OCI-LY1 (cell line): Measurements from ENCODE around the gene RCBTB1.

Experiments
- H2AFZ ChIP-seq: fragments of 200-600 bp; sonication (generic), shearing (Covaris generic); 2 replicates; pipeline ENCODE4 v1.6.0; 2014; ENCODE audit warnings: antibody characterized with exemption, mild to moderate bottlenecking, low read length
- H3F3A ChIP-seq: fragments of 200-600 bp; sonication (generic), shearing (Covaris generic); 2 replicates; pipeline ENCODE4 v1.6.0; 2014; ENCODE audit warnings: mild to moderate bottlenecking, antibody characterized with exemption, low read length, moderate library complexity; ENCODE audit not compliant: insufficient read depth
- H3K27ac ChIP-seq: fragments of 200-600 bp; sonication (generic); 2 replicates; pipeline ENCODE4 v1.5.1; 2014; ENCODE audit warnings: low read length, mixed run types, mild to moderate bottlenecking, low read depth; ENCODE audit not compliant: poor library complexity, severe bottlenecking
- H3K27me3 ChIP-seq: fragments of 200-600 bp; sonication (generic); 2 replicates; pipeline ENCODE4 v1.6.0; 2014; ENCODE audit warnings: antibody characterized with exemption, mild to moderate bottlenecking, low read length, moderate library complexity; ENCODE audit not compliant: insufficient read depth
- H3K36me3 ChIP-seq: fragments of 200-600 bp; sonication (generic); 2 replicates; pipeline ENCODE4 v1.6.1; 2014; ENCODE audit warnings: mild to moderate bottlenecking, antibody characterized with exemption, low read length, moderate library complexity, mixed read lengths; ENCODE audit not compliant: insufficient read depth
- H3K4me1 ChIP-seq: fragments of 200-600 bp; sonication (generic); 2 replicates; pipeline ENCODE4 v1.5.1; 2014; ENCODE audit warnings: mild to moderate bottlenecking, low read length, moderate library complexity; ENCODE audit not compliant: insufficient read depth, severe bottlenecking
- H3K4me2 ChIP-seq: fragments of 200-600 bp; sonication (generic), shearing (Covaris generic); 2 replicates; pipeline ENCODE4 v1.6.1; 2014; ENCODE audit warnings: low read length
- H3K4me3 ChIP-seq: fragments of 200-600 bp; sonication (generic); 2 replicates; pipeline ENCODE4 v1.5.1; 2014; ENCODE audit warnings: low read length, low read depth, mild to moderate bottlenecking, mixed read lengths; ENCODE audit not compliant: poor library complexity, severe bottlenecking
- H3K79me2 ChIP-seq: fragments of 200-600 bp; shearing (Covaris generic); 2 replicates; pipeline ENCODE4 v1.6.1; 2016; ENCODE audit warnings: mixed run types, low read length, mixed read lengths; ENCODE audit not compliant: insufficient read depth
- H3K9ac ChIP-seq: fragments of 200-600 bp; sonication (generic), shearing (Covaris generic); 2 replicates; pipeline ENCODE4 v1.6.1; 2014; ENCODE audit warnings: mild to moderate bottlenecking, low read length, mixed read lengths
- H3K9me2 ChIP-seq: fragments of 200-600 bp; sonication (generic), shearing (Covaris generic); 2 replicates; pipeline ENCODE4 v1.6.1; 2014; ENCODE audit warnings: low read depth, mild to moderate bottlenecking, low read length, mixed read lengths
- H3K9me3 ChIP-seq: fragments of 200-600 bp; shearing (Covaris generic); 2 replicates; pipeline ENCODE4 v1.6.1; 2014; ENCODE audit warnings: low read length, mixed read lengths
- H4K20me1 ChIP-seq: fragments of 200-600 bp; sonication (generic), shearing (Covaris generic); 2 replicates; pipeline ENCODE4 v1.6.0; 2016; ENCODE audit warnings: mild to moderate bottlenecking, low read length; ENCODE audit not compliant: insufficient read depth
- CTCF ChIP-seq: fragments of 200-600 bp; sonication (generic), shearing (Covaris generic); IDR thresholded peaks from 2 replicates; pipeline ENCODE4 v1.5.1; 2017; ENCODE audit warnings: mild to moderate bottlenecking, antibody characterized with exemption, low read length, moderate library complexity, mixed read lengths
- EZH2 ChIP-seq: fragments of 200-600 bp; sonication (generic), shearing (Covaris generic); IDR thresholded peaks from 2 replicates; pipeline ENCODE4 v1.8.0; 2017; ENCODE audit warnings: borderline replicate concordance, mixed run types, mild to moderate bottlenecking, antibody characterized with exemption, low read length, moderate library complexity, mixed read lengths

RCBTB1 gene

DNA sequence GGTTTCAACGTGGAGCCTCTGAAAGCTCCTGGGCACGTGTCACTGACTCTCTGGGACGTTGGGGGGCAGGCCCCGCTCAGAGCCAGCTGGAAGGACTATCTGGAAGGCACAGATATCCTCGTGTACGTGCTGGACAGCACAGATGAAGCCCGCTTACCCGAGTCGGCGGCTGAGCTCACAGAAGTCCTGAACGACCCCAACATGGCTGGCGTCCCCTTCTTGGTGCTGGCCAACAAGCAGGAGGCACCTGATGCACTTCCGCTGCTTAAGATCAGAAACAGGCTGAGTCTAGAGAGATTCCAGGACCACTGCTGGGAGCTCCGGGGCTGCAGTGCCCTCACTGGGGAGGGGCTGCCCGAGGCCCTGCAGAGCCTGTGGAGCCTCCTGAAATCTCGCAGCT, 45.2 kb upstream of the RCBTB1 start:
- TF ChIP-seq CTCF (no peak), EZH2 (no peak)

GRCh38 chr13:49629947-49630346, 44.6 kb upstream of the RCBTB1 start:
- Histone ChIP-seq H3K4me3 (peak overlapping the region; percentile 88), H3K79me2 (peaks cover 6% of the 10 kb centered on the region), H3K4me2 (peak overlapping the region; percentile 88), H3F3A (no peaks in the 10 kb centered on the region), H3K27ac (peak overlapping the region; percentile 75), H3K27me3 (no peaks in the 10 kb centered on the region), H3K9ac (no peak overlapping the region; the same call in 1 of the 2 replicates), H2AFZ (no peak overlapping the region), H3K4me1 (peaks cover 28% of the 10 kb centered on the region), H3K9me3 (no peaks in the 10 kb centered on the region), H4K20me1 (no peaks in the 10 kb centered on the region), H3K9me2 (no peaks in the 10 kb centered on the region), H3K36me3 (peaks cover 30% of the 10 kb centered on the region)
- TF ChIP-seq CTCF (no peak), EZH2 (no peak)

More for the DNA sequence above, 45.2 kb upstream of the RCBTB1 start:
- no peak overlapping the region for H3K9ac ChIP-seq
- H3K4me2 ChIP-seq, result no peak overlapping the region
- no peaks in the 10 kb centered on the region for H3F3A ChIP-seq
- no peaks in the 10 kb centered on the region for H3K27me3 ChIP-seq
- H3K4me3 ChIP-seq, result no peak overlapping the region
- no peaks in the 10 kb centered on the region for H4K20me1 ChIP-seq
- H3K9me2 ChIP-seq, result no peaks in the 10 kb centered on the region
- H3K36me3 ChIP-seq, result peaks cover 31% of the 10 kb centered on the region
- peaks cover 32% of the 10 kb centered on the region for H3K4me1 ChIP-seq
- H2AFZ ChIP-seq, result no peak overlapping the region
- H3K79me2 ChIP-seq, result peaks cover 6% of the 10 kb centered on the region
- H3K27ac ChIP-seq, result no peak overlapping the region
- no peaks in the 10 kb centered on the region for H3K9me3 ChIP-seq

DNA sequence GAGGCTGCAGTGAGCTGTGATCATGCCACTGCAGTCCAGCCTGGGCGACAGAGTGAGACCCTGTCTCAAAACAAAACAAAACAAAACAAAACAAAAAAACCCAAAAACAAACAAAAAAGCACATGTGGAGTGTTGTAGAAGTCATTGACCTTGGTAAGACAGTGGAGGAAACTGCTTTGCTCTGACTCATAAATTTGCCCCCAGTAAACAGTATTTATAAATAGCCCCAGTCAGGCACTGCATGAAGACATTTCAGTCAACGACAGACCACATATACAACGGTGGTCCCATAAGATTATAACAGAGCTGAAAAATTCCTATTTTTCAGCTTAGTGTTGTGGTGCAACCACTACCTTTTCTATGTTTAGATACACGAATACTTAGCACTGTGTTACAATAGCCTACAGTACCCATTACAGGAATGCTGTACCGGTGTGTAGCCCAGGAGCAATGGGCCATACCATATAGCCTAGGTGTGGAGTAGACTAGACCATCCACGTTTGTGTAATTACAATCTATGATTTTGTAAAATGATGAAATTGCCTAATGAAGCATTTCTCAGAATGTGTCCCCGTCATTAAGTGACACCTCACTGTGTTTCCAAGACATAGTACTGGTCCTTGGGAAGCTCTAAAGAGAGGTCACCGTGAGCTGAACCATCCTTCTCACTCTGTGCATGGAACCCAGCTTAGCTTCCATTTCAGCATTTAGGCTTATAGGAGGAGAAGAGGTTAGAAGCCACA, 44.0 kb upstream of the RCBTB1 start:
- Histone ChIP-seq H3K27ac (peak overlapping the region; percentile 75), H2AFZ (no peak overlapping the region), H3K4me2 (peak overlapping the region; percentile 88), H3K36me3 (peaks cover 30% of the 10 kb centered on the region), H3K9ac (peak overlapping the region; percentile 92), H4K20me1 (no peaks in the 10 kb centered on the region), H3K9me3 (no peaks in the 10 kb centered on the region), H3K9me2 (no peaks in the 10 kb centered on the region), H3F3A (no peaks in the 10 kb centered on the region), H3K79me2 (peaks cover 6% of the 10 kb centered on the region), H3K4me3 (peak overlapping the region; percentile 88), H3K27me3 (no peaks in the 10 kb centered on the region), H3K4me1 (peaks cover 34% of the 10 kb centered on the region)
- TF ChIP-seq EZH2 (no peak), CTCF (no peak)
